Vagina (tissue), 2 donors: Measurements from ENCODE around the gene CCNY. TPM values are rescaled to one million over a fixed set of nuclear protein-coding genes. Genes with fewer than 3 reads are reported as not detected.

Source experiments
- DNase-seq, 2 donors: peaks; one replicate each; pipeline ENCODE4 v3.0.0-alpha.2; 2017; ENCODE audit errors: extremely low spot score in 2 of 2
- H3K27ac ChIP-seq: fragments of 200-600 bp; sonication (generic); one replicate; pipeline ENCODE4 v1.5.1; 2019
- H3K27me3 ChIP-seq: fragments of 200-600 bp; sonication (generic); one replicate; pipeline ENCODE4 v1.5.1; 2019
- H3K36me3 ChIP-seq, 2 donors: fragments of 200-600 bp; sonication (generic); one replicate each; pipeline ENCODE4 v1.5.1; 2017 to 2019
- H3K4me1 ChIP-seq: fragments of 200-600 bp; sonication (generic); one replicate; pipeline ENCODE4 v1.5.1; 2019
- H3K4me3 ChIP-seq, 2 donors: fragments of 200-600 bp; sonication (generic); 1 replicate in 1 of 2; 2 replicates in 1 of 2; pipeline ENCODE4 v1.5.1; 2016 to 2019
- H3K9me3 ChIP-seq: fragments of 200-600 bp; sonication (generic); one replicate; pipeline ENCODE4 v1.5.1; 2019
- POLR2A ChIP-seq, 2 donors: fragments of 450-650 bp; IDR thresholded peaks; one replicate each; pipeline ENCODE4 v1.6.1; 2017; ENCODE audit warnings: antibody characterized with exemption in 2 of 2, mild to moderate bottlenecking in 2 of 2, moderate library complexity in 2 of 2
- POLR2AphosphoS5 ChIP-seq, 2 donors: sonication (generic); formaldehyde crosslinking; IDR thresholded peaks; one replicate each; pipeline ENCODE4 v1.9.0; 2017; ENCODE audit warnings: antibody characterized with exemption in 2 of 2, mild to moderate bottlenecking in 2 of 2, low read depth in 1 of 2; ENCODE audit not compliant: insufficient read depth in 1 of 2
- intact Hi-C: fragments of 100-400 bp; cut with DNase I; formaldehyde crosslinking; loops from one replicate; pipeline ENCODE4 v1.15.1; 2023
- total RNA-seq: library from RNA; depleted of rRNA; stranded (reverse); fragments of >200 nt; gene quantifications from one replicate; pipeline ENCODE4 v1.2.3, GENCODE V29; 2016
- TF ChIP-seq, protein P1 (sequence below), 3 experiments: fragments of 450-650 bp in 2 of 3; fragments of 200-600 bp in 1 of 3; sonication (generic) in 1 of 3; IDR thresholded peaks; one replicate each; pipeline ENCODE4 v1.5.1; 2017 to 2019; ENCODE audit warnings: antibody characterized with exemption in 3 of 3, mild to moderate bottlenecking in 2 of 3, moderate library complexity in 2 of 3

Gene CCNY
- total RNA-seq, result 28.5 TPM

GRCh38 chr10:35336084-35336831 lies at the start of gene CCNY:
Gene CCNY (plus strand): TSS chr10:35336509. CDS start chr10:35337054, 545 bp downstream.
- Histone ChIP-seq H3K9me3 (no peaks in the 10 kb centered on the region), H3K36me3 (no peaks in the 10 kb centered on the region), H3K4me1 (peaks cover 75% of the 10 kb centered on the region), H3K4me3 (peak within 1 kb of the TSS; percentile 85 to 99), H3K27me3 (no peaks in the 10 kb centered on the region), H3K27ac (peak within 1 kb of the TSS; percentile 93)
- TF ChIP-seq POLR2A (IDR thresholded peaks at IDR 0.05), result peak in 1 of 2 donors; percentile 60
- TF ChIP-seq POLR2AphosphoS5 (IDR thresholded peaks at IDR 0.05; ENCODE audit: insufficient read depth in 1 of 2, low read depth in 1 of 2), result peak in 1 of 2 donors; percentile 70
- TF ChIP-seq, protein P1, sequence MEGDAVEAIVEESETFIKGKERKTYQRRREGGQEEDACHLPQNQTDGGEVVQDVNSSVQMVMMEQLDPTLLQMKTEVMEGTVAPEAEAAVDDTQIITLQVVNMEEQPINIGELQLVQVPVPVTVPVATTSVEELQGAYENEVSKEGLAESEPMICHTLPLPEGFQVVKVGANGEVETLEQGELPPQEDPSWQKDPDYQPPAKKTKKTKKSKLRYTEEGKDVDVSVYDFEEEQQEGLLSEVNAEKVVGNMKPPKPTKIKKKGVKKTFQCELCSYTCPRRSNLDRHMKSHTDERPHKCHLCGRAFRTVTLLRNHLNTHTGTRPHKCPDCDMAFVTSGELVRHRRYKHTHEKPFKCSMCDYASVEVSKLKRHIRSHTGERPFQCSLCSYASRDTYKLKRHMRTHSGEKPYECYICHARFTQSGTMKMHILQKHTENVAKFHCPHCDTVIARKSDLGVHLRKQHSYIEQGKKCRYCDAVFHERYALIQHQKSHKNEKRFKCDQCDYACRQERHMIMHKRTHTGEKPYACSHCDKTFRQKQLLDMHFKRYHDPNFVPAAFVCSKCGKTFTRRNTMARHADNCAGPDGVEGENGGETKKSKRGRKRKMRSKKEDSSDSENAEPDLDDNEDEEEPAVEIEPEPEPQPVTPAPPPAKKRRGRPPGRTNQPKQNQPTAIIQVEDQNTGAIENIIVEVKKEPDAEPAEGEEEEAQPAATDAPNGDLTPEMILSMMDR (IDR thresholded peaks at IDR 0.05), result no peak
- no peak for DNase-seq
- intact Hi-C loops, result loop anchor here (10.0 kb wide), 2 partner anchors 211 to 229 kb away; partner anchors contain the start of gene CREM

DNA sequence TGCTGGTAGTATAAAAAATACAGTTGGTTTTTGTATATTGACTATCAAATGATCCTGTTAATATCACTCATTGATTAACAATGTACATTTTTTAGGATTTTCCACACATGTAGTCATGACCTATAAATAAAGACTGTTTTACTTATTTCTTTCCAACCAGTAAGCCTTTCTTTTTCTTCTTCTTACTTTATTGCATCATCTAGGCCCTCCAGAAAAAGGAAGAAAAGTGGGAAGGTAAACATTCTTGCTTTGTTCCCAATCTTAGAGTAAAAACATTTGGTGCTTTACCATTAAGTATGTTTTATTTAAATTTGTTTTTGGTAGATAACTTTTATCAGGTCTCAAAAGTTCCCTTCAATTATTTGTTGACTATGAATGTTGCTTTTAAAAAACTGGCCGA lies 47.1 kb upstream of the CCNY start:
- Histone ChIP-seq H3K9me3 (no peaks in the 10 kb centered on the region), H3K27me3 (no peaks in the 10 kb centered on the region), H3K27ac (no peak overlapping the region), H3K4me1 (no peaks in the 10 kb centered on the region), H3K4me3 (no peak overlapping the region), H3K36me3 (no peaks in the 10 kb centered on the region)
- intact Hi-C loops, result no loop called here
- no peak for DNase-seq
- TF ChIP-seq POLR2AphosphoS5 (IDR thresholded peaks at IDR 0.05; ENCODE audit: insufficient read depth in 1 of 2, low read depth in 1 of 2), result no peak

- intact Hi-C loops, result no loop called here
- no peak for DNase-seq
- no peak for TF ChIP-seq POLR2AphosphoS5 (IDR thresholded peaks at IDR 0.05; ENCODE audit: insufficient read depth in 1 of 2, low read depth in 1 of 2)
- TF ChIP-seq, protein P1 (IDR thresholded peaks at IDR 0.05), result no peak
- no peak for TF ChIP-seq POLR2A (IDR thresholded peaks at IDR 0.05)
These were observed 41.8 kb upstream of the CCNY start for GRCh38 chr10:35294506-35294905.

GRCh38 chr10:35299016-35299415 lies 37.3 kb upstream of the CCNY start:
- H3K27ac ChIP-seq, result no peak overlapping the region
- H3K4me1 ChIP-seq, result no peaks in the 10 kb centered on the region
- no peaks in the 10 kb centered on the region for H3K36me3 ChIP-seq
- H3K4me3 ChIP-seq, result no peak overlapping the region
- intact Hi-C loops, result no loop called here
- TF ChIP-seq POLR2A (IDR thresholded peaks at IDR 0.05) (no peak), POLR2AphosphoS5 (IDR thresholded peaks at IDR 0.05; ENCODE audit: insufficient read depth in 1 of 2, low read depth in 1 of 2) (no peak)
- TF ChIP-seq, protein P1 (IDR thresholded peaks at IDR 0.05), result no peak
- no peaks in the 10 kb centered on the region for H3K9me3 ChIP-seq
- no peak for DNase-seq
- H3K27me3 ChIP-seq, result no peaks in the 10 kb centered on the region

More at GRCh38 chr10:35294506-35294905, 41.8 kb upstream of the CCNY start:
- Histone ChIP-seq H3K36me3 (no peaks in the 10 kb centered on the region), H3K4me1 (no peaks in the 10 kb centered on the region), H3K27ac (no peak overlapping the region), H3K27me3 (no peaks in the 10 kb centered on the region), H3K9me3 (no peaks in the 10 kb centered on the region), H3K4me3 (no peak overlapping the region)

DNA sequence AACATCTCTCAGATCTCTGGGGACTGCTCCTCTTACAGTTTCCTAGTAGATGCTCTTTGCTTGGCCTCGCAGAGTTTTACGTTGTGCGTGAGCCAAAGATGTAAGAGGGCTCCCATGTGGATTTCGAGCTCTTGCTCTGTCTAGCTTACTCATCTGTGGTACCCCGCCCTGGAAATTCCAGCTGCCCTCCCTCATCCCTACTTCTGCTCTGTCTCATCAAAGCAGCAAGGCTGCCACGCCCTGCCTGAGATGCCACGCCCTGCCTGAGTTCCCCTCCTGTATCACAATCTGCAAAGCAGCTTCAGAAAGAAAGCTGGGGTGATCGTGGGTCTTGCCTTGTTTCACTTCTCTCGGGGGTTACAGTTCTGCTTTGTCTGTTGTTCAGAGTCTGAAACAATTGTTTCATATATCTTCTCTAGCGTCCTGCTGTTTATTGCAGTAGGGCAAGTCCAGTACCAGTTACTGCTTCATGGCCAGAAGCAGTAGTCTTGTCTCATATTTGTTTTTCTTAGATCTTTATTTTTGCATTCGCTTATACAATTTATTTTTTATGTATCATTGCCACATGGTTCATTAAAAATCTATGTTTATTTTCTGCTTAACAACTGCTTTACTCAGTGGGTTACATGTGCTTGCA lies 36.1 kb upstream of the CCNY start:
- intact Hi-C loops, result no loop called here
- H3K4me3 ChIP-seq, result no peak overlapping the region
- TF ChIP-seq, protein P1 (IDR thresholded peaks at IDR 0.05), result no peak
- no peak for TF ChIP-seq POLR2A (IDR thresholded peaks at IDR 0.05)
- TF ChIP-seq POLR2AphosphoS5 (IDR thresholded peaks at IDR 0.05; ENCODE audit: insufficient read depth in 1 of 2, low read depth in 1 of 2), result no peak
- DNase-seq, result no peak
- H3K4me1 ChIP-seq, result no peaks in the 10 kb centered on the region
- H3K36me3 ChIP-seq, result no peaks in the 10 kb centered on the region
- H3K27me3 ChIP-seq, result no peaks in the 10 kb centered on the region
- H3K9me3 ChIP-seq, result no peaks in the 10 kb centered on the region
- no peak overlapping the region for H3K27ac ChIP-seq
